ENCODE results near the gene TARBP1. TPM values are rescaled to one million over a fixed set of nuclear protein-coding genes. Genes with fewer than 3 reads are reported as not detected.

Gene TARBP1
- total and polyA plus RNA-seq, 2 of the 4 experiments (the other 2 are of a cell fraction), result 10.6 to 17.7 TPM

DNA sequence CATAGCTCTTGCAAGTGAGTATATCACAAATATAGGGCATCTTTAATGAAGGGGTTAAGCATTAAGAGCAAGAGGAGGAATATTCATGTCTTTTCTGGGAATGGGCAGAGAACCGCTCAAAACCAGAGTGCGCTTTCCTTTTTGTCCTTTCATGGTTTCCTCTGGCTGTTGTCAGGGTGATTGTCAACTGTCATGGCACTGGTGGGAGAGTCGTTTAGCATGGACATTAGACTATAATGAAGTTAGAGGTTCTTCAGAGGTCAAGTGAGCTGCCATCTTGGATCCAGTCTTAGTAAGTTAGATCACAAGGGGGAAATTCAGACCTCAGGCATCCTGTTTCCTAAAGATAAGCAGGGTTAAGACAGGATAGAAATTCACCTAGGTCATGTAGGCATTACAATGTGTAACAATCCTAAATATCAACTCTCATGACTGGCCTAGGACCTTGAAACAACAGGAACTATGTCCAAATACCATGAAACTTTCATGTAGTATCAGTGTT is 117.8 kb downstream of the TARBP1 start:
- Histone ChIP-seq H3K79me1 (ENCODE audit: low read depth in 1 of 2, low read length in 2 of 2) (no peaks in the 10 kb centered on the region), H3K27ac (ENCODE audit: insufficient read depth, low read length) (no peak overlapping the region), H3K4me1 (ENCODE audit: control insufficient read depth, insufficient read depth, low read length) (no peaks in the 10 kb centered on the region), H4K91ac (ENCODE audit: insufficient read depth, low read depth, low read length) (no peak overlapping the region), H3K4me3 (ENCODE audit: insufficient read depth, low read depth, low read length) (no peak overlapping the region), H3K4me2 (ENCODE audit: low read depth, low read length) (no peak overlapping the region), H3K27me3 (ENCODE audit: control insufficient read depth, insufficient read depth, low read length) (0 out of 2 replicates have a peak, but pooled peaks cover 2% of the 10 kb centered on the region), H2BK5ac (ENCODE audit: low read depth, low read length, poor library complexity, severe bottlenecking) (no peak overlapping the region), H3K36me3 (ENCODE audit: control insufficient read depth, insufficient read depth, low read length) (no peaks in the 10 kb centered on the region), H3K4ac (ENCODE audit: low read depth, low read length) (no peak overlapping the region), H2AK9ac (replicated peaks; ENCODE audit: low read depth, low read length, poor library complexity) (no peak overlapping the region), H3K14ac (replicated peaks; ENCODE audit: low read depth, low read length) (no peak overlapping the region), H3K9ac (ENCODE audit: low read depth, low read length) (no peak overlapping the region), H2BK20ac (ENCODE audit: low read depth, low read length) (no peak overlapping the region), H3K56ac (ENCODE audit: extremely low read depth, insufficient read depth, low read length) (no peak overlapping the region), H2BK15ac (ENCODE audit: low read depth, low read length) (no peak overlapping the region), H3K23ac (ENCODE audit: low read depth, low read length) (no peak overlapping the region), H3K9me3 (ENCODE audit: control insufficient read depth, insufficient read depth, low read length) (no peaks in the 10 kb centered on the region), H2BK120ac (ENCODE audit: low read depth, low read length) (no peak overlapping the region), H4K8ac (ENCODE audit: low read depth in 2 of 2, low read length in 2 of 2) (no peak overlapping the region), H4K5ac (ENCODE audit: low read depth, low read length) (no peak overlapping the region), H2AFZ (replicated peaks; ENCODE audit: low read length, poor library complexity) (no peak overlapping the region), H3K9me1 (ENCODE audit: insufficient read depth, low read length) (no peaks in the 10 kb centered on the region), H2AK5ac (ENCODE audit: low read depth, low read length) (no peak overlapping the region), H3K18ac (ENCODE audit: low read depth, low read length) (no peak overlapping the region), H4K20me1 (ENCODE audit: insufficient read depth, low read length) (no peaks in the 10 kb centered on the region)
- DNase-seq (no peak), ATAC-seq (ENCODE audit: low read depth) (no peak)
- POLR2A ChIA-PET (ENCODE audit: unreplicated experiment), result no interaction called here
- no CpG with 5 or more reads among the region's 3 CpGs for WGBS, 2 experiments (ENCODE audit: extremely low coverage in 2 of 2, insufficient read length in 1 of 2)
- dilution Hi-C loops (cut with HindIII; ENCODE audit: low sequenced_read_pairs, unreplicated experiment) (no loop called here), in situ Hi-C loops (cut with MboI; ENCODE audit: low sequenced_read_pairs) (no loop called here), intact Hi-C loops (cut with micrococcal nuclease) (no loop called here)
- CTCF ChIA-PET, result no interaction called here
- no TSS peak for BruUV-seq (replicated peaks)
- no peak for TF ChIP-seq SMC3 (IDR thresholded peaks at IDR 0.05; ENCODE audit: low read depth, low read length)
- TF ChIP-seq RFX5 (IDR thresholded peaks at IDR 0.05; ENCODE audit: low read depth, low read length), result no peak
- no peak for TF ChIP-seq CEBPB (IDR thresholded peaks at IDR 0.05; ENCODE audit: low read depth, low read length)
- no peak for TF ChIP-seq RAD21 (IDR thresholded peaks at IDR 0.05; ENCODE audit: low read length)
- TF ChIP-seq FOS (IDR thresholded peaks at IDR 0.05; ENCODE audit: low read depth, low read length), result no peak
- TF ChIP-seq, protein P1, sequence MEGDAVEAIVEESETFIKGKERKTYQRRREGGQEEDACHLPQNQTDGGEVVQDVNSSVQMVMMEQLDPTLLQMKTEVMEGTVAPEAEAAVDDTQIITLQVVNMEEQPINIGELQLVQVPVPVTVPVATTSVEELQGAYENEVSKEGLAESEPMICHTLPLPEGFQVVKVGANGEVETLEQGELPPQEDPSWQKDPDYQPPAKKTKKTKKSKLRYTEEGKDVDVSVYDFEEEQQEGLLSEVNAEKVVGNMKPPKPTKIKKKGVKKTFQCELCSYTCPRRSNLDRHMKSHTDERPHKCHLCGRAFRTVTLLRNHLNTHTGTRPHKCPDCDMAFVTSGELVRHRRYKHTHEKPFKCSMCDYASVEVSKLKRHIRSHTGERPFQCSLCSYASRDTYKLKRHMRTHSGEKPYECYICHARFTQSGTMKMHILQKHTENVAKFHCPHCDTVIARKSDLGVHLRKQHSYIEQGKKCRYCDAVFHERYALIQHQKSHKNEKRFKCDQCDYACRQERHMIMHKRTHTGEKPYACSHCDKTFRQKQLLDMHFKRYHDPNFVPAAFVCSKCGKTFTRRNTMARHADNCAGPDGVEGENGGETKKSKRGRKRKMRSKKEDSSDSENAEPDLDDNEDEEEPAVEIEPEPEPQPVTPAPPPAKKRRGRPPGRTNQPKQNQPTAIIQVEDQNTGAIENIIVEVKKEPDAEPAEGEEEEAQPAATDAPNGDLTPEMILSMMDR (conservative IDR thresholded peaks at IDR 0.05; ENCODE audit: low read depth, low read length), result no peak
- no peak for TF ChIP-seq NFE2L2 (IDR thresholded peaks at IDR 0.05; ENCODE audit: low read depth, low read length)
- TF ChIP-seq, protein P2, sequence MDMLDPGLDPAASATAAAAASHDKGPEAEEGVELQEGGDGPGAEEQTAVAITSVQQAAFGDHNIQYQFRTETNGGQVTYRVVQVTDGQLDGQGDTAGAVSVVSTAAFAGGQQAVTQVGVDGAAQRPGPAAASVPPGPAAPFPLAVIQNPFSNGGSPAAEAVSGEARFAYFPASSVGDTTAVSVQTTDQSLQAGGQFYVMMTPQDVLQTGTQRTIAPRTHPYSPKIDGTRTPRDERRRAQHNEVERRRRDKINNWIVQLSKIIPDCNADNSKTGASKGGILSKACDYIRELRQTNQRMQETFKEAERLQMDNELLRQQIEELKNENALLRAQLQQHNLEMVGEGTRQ (IDR thresholded peaks at IDR 0.05; ENCODE audit: low read depth, low read length), result no peak
- no peak for TF ChIP-seq RCOR1 (IDR thresholded peaks at IDR 0.05; ENCODE audit: insufficient replicate concordance, low read length)
- no peak for TF ChIP-seq BHLHE40 (IDR thresholded peaks at IDR 0.05; ENCODE audit: low read depth, low read length)
- no peak for TF ChIP-seq MAZ (IDR thresholded peaks at IDR 0.05; ENCODE audit: borderline replicate concordance, low read depth, low read length)

Data from IMR-90 (cell line).